ENCODE data around the gene NCKIPSD. TPM values are rescaled to one million over a fixed set of nuclear protein-coding genes. Genes with fewer than 3 reads are reported as not detected.
A peak's percentile ranks its signal among the peaks of the same experiment; 100 is the strongest.

The NCKIPSD gene
- total RNA-seq, 1 experiment from 2014 or later: 36.9 TPM

DNA sequence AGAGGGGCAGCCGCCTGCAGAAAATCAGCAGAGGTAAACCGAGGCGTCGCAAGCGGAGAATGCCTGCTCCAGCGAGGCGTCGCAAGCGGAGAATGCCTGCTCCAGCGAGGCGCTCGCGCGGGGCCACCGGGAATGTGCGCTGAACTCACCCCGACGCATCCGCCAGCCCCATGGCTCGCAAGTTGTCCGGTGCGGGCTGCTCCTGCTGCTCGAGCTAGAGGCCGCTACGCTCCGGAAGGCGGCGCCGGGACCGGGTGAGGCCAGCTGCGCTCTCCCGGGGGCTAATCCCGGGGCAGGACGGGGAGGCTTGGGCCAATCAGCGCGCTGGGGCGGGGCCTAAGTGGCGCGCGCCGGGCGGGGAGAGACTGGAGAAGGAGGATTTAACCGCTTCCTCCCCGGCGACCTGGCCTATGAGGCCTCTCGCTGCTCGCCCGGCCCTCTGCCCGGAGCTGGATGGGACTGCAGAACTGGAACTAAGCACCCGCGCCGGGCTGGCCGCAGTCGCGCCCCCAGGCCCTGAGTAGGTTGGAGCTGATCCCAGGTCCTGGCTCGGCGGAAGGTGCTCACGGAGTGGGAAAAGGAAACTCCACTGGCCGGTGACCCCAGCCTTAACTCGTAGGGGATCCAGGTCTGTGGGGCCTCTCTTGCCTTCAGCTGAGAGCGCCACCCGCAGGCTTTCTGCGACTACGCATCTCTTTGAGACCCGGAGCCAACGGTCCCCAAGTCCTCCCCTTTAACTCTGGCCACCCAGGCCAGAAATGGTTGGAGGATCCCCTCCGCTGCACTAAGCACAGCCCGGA, 50.3 kb downstream of the NCKIPSD start, which contains the start of gene SLC26A6:
Gene SLC26A6, minus strand, starts transcription at position 240 of the 800 bp plus-strand sequence. Its CDS starts 68 bp downstream, at position 172.
- no peak for TF ChIP-seq ZBTB33 (IDR thresholded peaks at IDR 0.05; ENCODE audit: extremely low read depth, insufficient replicate concordance, low read length)
- no peak for TF ChIP-seq EZH2 (IDR thresholded peaks at IDR 0.05)
- peak; percentile 71; the same call in 1 of the 2 replicates for TF ChIP-seq ZFX (IDR thresholded peaks at IDR 0.05)
- TF ChIP-seq FOSL1 (IDR thresholded peaks at IDR 0.05; ENCODE audit: low read depth): no peak
- TF ChIP-seq TCF7L2 (IDR thresholded peaks at IDR 0.05; ENCODE audit: borderline replicate concordance, extremely low read depth, insufficient read depth, insufficient read length): no peak
- peak; percentile 76 for TF ChIP-seq POLR2AphosphoS5 (IDR thresholded peaks at IDR 0.05; ENCODE audit: low read depth, low read length)
- TF ChIP-seq POLR2A (IDR thresholded peaks at IDR 0.05; ENCODE audit: borderline replicate concordance, extremely low read depth, insufficient read depth, insufficient read length): peak; percentile 35
- TF ChIP-seq, protein P1, sequence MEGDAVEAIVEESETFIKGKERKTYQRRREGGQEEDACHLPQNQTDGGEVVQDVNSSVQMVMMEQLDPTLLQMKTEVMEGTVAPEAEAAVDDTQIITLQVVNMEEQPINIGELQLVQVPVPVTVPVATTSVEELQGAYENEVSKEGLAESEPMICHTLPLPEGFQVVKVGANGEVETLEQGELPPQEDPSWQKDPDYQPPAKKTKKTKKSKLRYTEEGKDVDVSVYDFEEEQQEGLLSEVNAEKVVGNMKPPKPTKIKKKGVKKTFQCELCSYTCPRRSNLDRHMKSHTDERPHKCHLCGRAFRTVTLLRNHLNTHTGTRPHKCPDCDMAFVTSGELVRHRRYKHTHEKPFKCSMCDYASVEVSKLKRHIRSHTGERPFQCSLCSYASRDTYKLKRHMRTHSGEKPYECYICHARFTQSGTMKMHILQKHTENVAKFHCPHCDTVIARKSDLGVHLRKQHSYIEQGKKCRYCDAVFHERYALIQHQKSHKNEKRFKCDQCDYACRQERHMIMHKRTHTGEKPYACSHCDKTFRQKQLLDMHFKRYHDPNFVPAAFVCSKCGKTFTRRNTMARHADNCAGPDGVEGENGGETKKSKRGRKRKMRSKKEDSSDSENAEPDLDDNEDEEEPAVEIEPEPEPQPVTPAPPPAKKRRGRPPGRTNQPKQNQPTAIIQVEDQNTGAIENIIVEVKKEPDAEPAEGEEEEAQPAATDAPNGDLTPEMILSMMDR (IDR thresholded peaks at IDR 0.05 in 2 of 3, conservative IDR thresholded peaks at IDR 0.05 in 1 of 3; ENCODE audit: borderline replicate concordance in 1 of 3, insufficient read depth in 1 of 3, low read depth in 2 of 3, low read length in 2 of 3): peak in 2 of 3 experiments; percentile 80 to 82; a peak in 4 of 6 replicates
- intact Hi-C loops (cut with micrococcal nuclease): loop anchor here (1.0 to 2.0 kb wide), 3 partner anchors 21 to 171 kb away; partner anchors contain the start of gene PFKFB4
- Histone ChIP-seq H3K9me3 (ENCODE audit: control insufficient read depth in 1 of 2, insufficient read depth in 1 of 2, low read depth in 1 of 2, low read length in 2 of 2) (no peaks in the 10 kb centered on the region), H3K36me3 (ENCODE audit: control insufficient read depth in 1 of 2, insufficient read depth in 2 of 2, low read length in 2 of 2) (peaks cover 9 to 27% of the 10 kb centered on the region in 2 experiments; a peak in 2 of 4 replicates), H3K9ac (ENCODE audit: low read length) (peak within 1 kb of the TSS; percentile 80), H3K4me1 (ENCODE audit: control insufficient read depth in 1 of 2, insufficient read depth in 2 of 2, low read length in 2 of 2) (peaks cover 11 to 22% of the 10 kb centered on the region in 2 experiments), H2AFZ (ENCODE audit: low read depth, low read length, poor library complexity, severe bottlenecking) (no peak within 1 kb of the TSS), H4K20me1 (ENCODE audit: insufficient read depth) (no peaks in the 10 kb centered on the region), H3K4me3 (replicated peaks in 1 of 2; ENCODE audit: low read depth in 1 of 2, low read length in 2 of 2) (peak within 1 kb of the TSS; percentile 87 to 94), H3K9me2 (ENCODE audit: insufficient read depth) (no peaks in the 10 kb centered on the region), H3K79me2 (ENCODE audit: insufficient read depth, low read length) (peaks cover 12% of the 10 kb centered on the region; the same call in 1 of the 2 replicates), H3K27me3 (ENCODE audit: insufficient read depth, low read length) (no peaks in the 10 kb centered on the region), H3K4me2 (ENCODE audit: low read length) (peak within 1 kb of the TSS; percentile 94), H3K27ac (ENCODE audit: low read depth, low read length) (peak within 1 kb of the TSS; percentile 73)
- ChIA-PET CTCF (interaction anchor here (0.6 to 1.9 kb wide), 16 partner anchors 9 to 235 kb away, joined by 3 to 14 read pairs (median 4); partner anchors contain the start of genes CELSR3, PFKFB4 and UQCRC1), RAD21 (ENCODE audit: low non-redundant PET in 1 of 2, low total read pairs in 2 of 2, uncharacterized antibody in 2 of 2, unreplicated experiment in 2 of 2) (interaction anchor here (0.9 to 1.4 kb wide), 2 partner anchors 28 to 235 kb away, joined by 3 to 4 read pairs; partner anchors contain the start of gene CELSR3 (in 1 of the 2)), POLR2A (interaction anchor here (0.7 to 2.3 kb wide), 8 partner anchors 12 to 189 kb away, joined by 3 to 15 read pairs (median 4); partner anchors contain the start of genes ATRIP, CELSR3, PFKFB4 and UQCRC1)
- DNase-seq (ENCODE audit: low read depth, low spot score) (peak; percentile 88), ATAC-seq (peak; percentile 92)
- TSS peak; percentile 70 for BruUV-seq (replicated peaks)
